Pericardium fibroblast (primary cell): Measurements from ENCODE around the gene GSDME. TPM values are rescaled to one million over a fixed set of nuclear protein-coding genes. Genes with fewer than 3 reads are reported as not detected.

Experiments
- total RNA-seq: library from RNA; depleted of rRNA; stranded (reverse); fragments of >200 nt; gene quantifications from 2 replicates; pipeline ENCODE4 v1.2.3, GENCODE V29; 2015

Gene GSDME
- total RNA-seq: 6.6 and 47.0 TPM in 2 replicates

DNA sequence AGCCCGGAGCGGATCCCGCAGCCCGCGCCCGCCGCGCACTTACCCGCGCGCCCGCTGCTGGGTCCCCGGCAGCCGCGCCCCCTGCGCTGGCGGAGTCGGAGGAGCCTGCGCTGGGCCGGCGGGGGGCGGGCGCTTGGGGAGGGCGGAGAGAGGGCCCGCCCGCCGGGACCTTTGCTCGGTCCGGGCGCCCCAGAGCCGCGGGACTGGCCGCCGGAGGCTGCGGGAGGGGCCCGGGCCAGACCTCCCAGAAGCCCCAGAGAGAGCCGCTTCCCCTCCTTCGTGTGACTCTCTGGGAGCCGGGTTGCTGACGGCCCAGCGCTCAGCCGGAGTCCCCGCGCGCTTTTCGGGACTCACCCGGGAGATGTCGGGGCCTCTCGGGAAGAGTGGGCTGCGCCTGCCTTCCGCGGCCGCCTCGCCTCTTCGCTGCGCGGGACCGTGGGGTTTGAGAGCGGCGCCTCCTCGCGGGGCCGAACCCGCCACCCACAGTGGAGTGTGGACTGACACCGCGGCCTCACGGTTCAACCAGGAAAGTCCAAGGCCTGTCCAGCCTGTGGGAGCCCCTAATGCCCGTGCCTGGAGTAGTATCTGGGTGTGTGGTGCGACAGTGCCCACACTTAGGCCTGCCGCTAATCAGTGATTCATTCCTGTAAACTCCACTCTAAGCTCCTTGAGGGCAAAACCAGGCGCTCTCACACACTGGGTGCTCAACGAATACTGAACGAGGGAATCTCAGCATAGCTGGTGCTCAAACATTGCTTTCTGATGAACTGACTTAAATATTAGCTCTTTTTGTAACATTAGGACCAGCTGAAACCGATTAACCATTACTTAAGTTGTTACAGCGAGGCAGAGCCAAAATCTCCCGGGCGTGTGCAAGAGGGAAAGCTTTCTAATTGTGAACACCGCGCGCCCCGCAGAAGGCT lies at the start of gene GSDME:
Gene GSDME (minus strand): TSS at position 112 of the 923 bp plus-strand sequence. CDS start 7,690 bp downstream, outside the sequence.

Other genes starting within 250 kb of the GSDME start
- 6.9 and 13.5 TPM in 2 replicates for gene PALS2, start 184.0 kb downstream of the GSDME start, total RNA-seq
- gene OSBPL3, start 222.7 kb upstream of the GSDME start, total RNA-seq: 2.5 and 3.4 TPM in 2 replicates